Smooth muscle cell (in vitro differentiated cells): ENCODE measurements around the gene SAPCD2. TPM values are rescaled to one million over a fixed set of nuclear protein-coding genes. Genes with fewer than 3 reads are reported as not detected.

ENCODE experiments used
- DNase-seq: peaks from one replicate; lab custom pipeline; 2025; ENCODE audit not compliant: unreplicated experiment; lab: John Stamatoyannopoulos, UW
- H2AFZ ChIP-seq: fragments of 200-600 bp; sonication (generic); 2 replicates; pipeline ENCODE4 v1.6.0; 2016; ENCODE audit warnings: antibody characterized with exemption, low read depth, mild to moderate bottlenecking
- H3F3A ChIP-seq: fragments of 200-600 bp; sonication (generic); 2 replicates; pipeline ENCODE4 v1.6.0; 2017; ENCODE audit warnings: antibody characterized with exemption, low read depth
- H3K27ac ChIP-seq: fragments of 200-600 bp; sonication (generic); 2 replicates; pipeline ENCODE4 v1.5.1; 2016; ENCODE audit warnings: low read depth, mild to moderate bottlenecking
- H3K27me3 ChIP-seq: fragments of 200-600 bp; sonication (generic); 2 replicates; pipeline ENCODE4 v1.6.1; 2016; ENCODE audit warnings: low read depth, mild to moderate bottlenecking
- H3K36me3 ChIP-seq: fragments of 200-600 bp; sonication (generic); 2 replicates; pipeline ENCODE4 v1.5.1; 2016; ENCODE audit warnings: low read depth
- H3K4me1 ChIP-seq: fragments of 200-600 bp; sonication (generic); 2 replicates; pipeline ENCODE4 v1.5.1; 2016; ENCODE audit warnings: low read depth
- H3K4me2 ChIP-seq: fragments of 200-600 bp; sonication (generic); 2 replicates; pipeline ENCODE4 v1.6.0; 2016; ENCODE audit warnings: mild to moderate bottlenecking
- H3K4me3 ChIP-seq: fragments of 200-600 bp; sonication (generic); 2 replicates; pipeline ENCODE4 v1.5.1; 2016; ENCODE audit warnings: mild to moderate bottlenecking
- H3K79me2 ChIP-seq: fragments of 200-600 bp; sonication (generic); 2 replicates; pipeline ENCODE4 v1.6.0; 2016; ENCODE audit warnings: low read depth, mild to moderate bottlenecking
- H3K9ac ChIP-seq: fragments of 200-600 bp; sonication (generic); 2 replicates; pipeline ENCODE4 v1.6.0; 2016; ENCODE audit warnings: low read depth
- H3K9me3 ChIP-seq: fragments of 200-600 bp; sonication (generic); replicated peaks from 2 replicates; pipeline ENCODE4 v1.5.1; 2016; ENCODE audit warnings: low read depth
- H4K20me1 ChIP-seq: fragments of 200-600 bp; sonication (generic); 2 replicates; pipeline ENCODE4 v1.6.0; 2016; ENCODE audit warnings: low read depth
- CTCF ChIP-seq: fragments of 200-600 bp; sonication (generic); IDR thresholded peaks from 2 replicates; pipeline ENCODE4 v1.5.1; 2017; ENCODE audit warnings: borderline replicate concordance, mild to moderate bottlenecking, antibody characterized with exemption; ENCODE audit not compliant: insufficient read depth, poor library complexity, severe bottlenecking
- WGBS: methylation state at CpG from one replicate; pipeline ENCODE4 v1.1.7; 2016; ENCODE audit warnings: low lambda C conversion rate; 5-methylcytosine and 5-hydroxymethylcytosine counted together
- polyA plus RNA-seq: library from polyadenylated mRNA; unstranded; fragments of >200 nt; fragmentation: Nextera tagmentation; extraction: Ambion mirVana; gene quantifications from 2 replicates; pipeline ENCODE4 v1.2.1, GENCODE V29; 2016
- total RNA-seq: library from RNA; depleted of rRNA; stranded (reverse); fragments of >200 nt; gene quantifications from 2 replicates; pipeline ENCODE4 v1.2.3, GENCODE V29; 2014

Gene SAPCD2
- total and polyA plus RNA-seq, 2 experiments from 2014 or later: 1.9 to 3.9 TPM

- DNase-seq: no peak
- Histone ChIP-seq H3K79me2 (no peaks in the 10 kb centered on the region), H2AFZ (no peak overlapping the region), H3K9me3 (no peaks in the 10 kb centered on the region), H3K36me3 (no peaks in the 10 kb centered on the region), H3K4me3 (no peak overlapping the region), H3K27me3 (no peaks in the 10 kb centered on the region), H3K27ac (no peak overlapping the region), H3F3A (no peaks in the 10 kb centered on the region), H3K9ac (no peak overlapping the region), H3K4me2 (no peak overlapping the region), H3K4me1 (peaks cover 3% of the 10 kb centered on the region), H4K20me1 (no peaks in the 10 kb centered on the region)
- TF ChIP-seq CTCF: no peak
- 94% methylated on average over 28 of the region's 35 CpGs for WGBS
These were observed 41.6 kb upstream of the SAPCD2 start for GRCh38 chr9:137111788-137112563.

GRCh38 chr9:137110911-137111787, 40.8 kb upstream of the SAPCD2 start:
- WGBS: 91% methylated on average over 28 of the region's 28 CpGs
- Histone ChIP-seq H3K9me3 (no peaks in the 10 kb centered on the region), H3K36me3 (no peaks in the 10 kb centered on the region), H3K4me1 (peaks cover 3% of the 10 kb centered on the region), H3K27ac (no peak overlapping the region), H3K79me2 (no peaks in the 10 kb centered on the region), H4K20me1 (no peaks in the 10 kb centered on the region), H3K4me3 (no peak overlapping the region), H2AFZ (no peak overlapping the region), H3F3A (no peaks in the 10 kb centered on the region), H3K9ac (no peak overlapping the region), H3K4me2 (no peak overlapping the region), H3K27me3 (no peaks in the 10 kb centered on the region)
- DNase-seq: no peak
- TF ChIP-seq CTCF: no peak

- Histone ChIP-seq H3K4me1 (peaks cover 3% of the 10 kb centered on the region), H3K27ac (no peak overlapping the region), H2AFZ (no peak overlapping the region), H4K20me1 (no peaks in the 10 kb centered on the region), H3F3A (no peaks in the 10 kb centered on the region), H3K36me3 (no peaks in the 10 kb centered on the region), H3K4me2 (no peak overlapping the region), H3K4me3 (no peak overlapping the region), H3K9ac (no peak overlapping the region), H3K27me3 (no peaks in the 10 kb centered on the region), H3K79me2 (no peaks in the 10 kb centered on the region), H3K9me3 (no peaks in the 10 kb centered on the region)
- TF ChIP-seq CTCF: no peak
- WGBS: 95% methylated on average over 30 of the region's 38 CpGs
- DNase-seq: no peak
These were observed 40.0 kb upstream of the SAPCD2 start for GRCh38 chr9:137110147-137110910.
